Ureter (tissue), 1 donor: ENCODE results near the gene ZXDC. TPM values are rescaled to one million over a fixed set of nuclear protein-coding genes. Genes with fewer than 3 reads are reported as not detected.

Experiments used
- DNase-seq: peaks from one replicate; pipeline ENCODE4 v3.0.0-alpha.2; 2020; ENCODE audit warnings: low spot score
- total RNA-seq: library from RNA; stranded (reverse); gene quantifications from one replicate; pipeline ENCODE4 v1.2.4, GENCODE V29; 2023
- donor health status: DM: yes; HTN: yes; CAD: no.

Gene ZXDC, protein sequence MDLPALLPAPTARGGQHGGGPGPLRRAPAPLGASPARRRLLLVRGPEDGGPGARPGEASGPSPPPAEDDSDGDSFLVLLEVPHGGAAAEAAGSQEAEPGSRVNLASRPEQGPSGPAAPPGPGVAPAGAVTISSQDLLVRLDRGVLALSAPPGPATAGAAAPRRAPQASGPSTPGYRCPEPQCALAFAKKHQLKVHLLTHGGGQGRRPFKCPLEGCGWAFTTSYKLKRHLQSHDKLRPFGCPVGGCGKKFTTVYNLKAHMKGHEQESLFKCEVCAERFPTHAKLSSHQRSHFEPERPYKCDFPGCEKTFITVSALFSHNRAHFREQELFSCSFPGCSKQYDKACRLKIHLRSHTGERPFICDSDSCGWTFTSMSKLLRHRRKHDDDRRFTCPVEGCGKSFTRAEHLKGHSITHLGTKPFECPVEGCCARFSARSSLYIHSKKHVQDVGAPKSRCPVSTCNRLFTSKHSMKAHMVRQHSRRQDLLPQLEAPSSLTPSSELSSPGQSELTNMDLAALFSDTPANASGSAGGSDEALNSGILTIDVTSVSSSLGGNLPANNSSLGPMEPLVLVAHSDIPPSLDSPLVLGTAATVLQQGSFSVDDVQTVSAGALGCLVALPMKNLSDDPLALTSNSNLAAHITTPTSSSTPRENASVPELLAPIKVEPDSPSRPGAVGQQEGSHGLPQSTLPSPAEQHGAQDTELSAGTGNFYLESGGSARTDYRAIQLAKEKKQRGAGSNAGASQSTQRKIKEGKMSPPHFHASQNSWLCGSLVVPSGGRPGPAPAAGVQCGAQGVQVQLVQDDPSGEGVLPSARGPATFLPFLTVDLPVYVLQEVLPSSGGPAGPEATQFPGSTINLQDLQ
- 56.5 TPM for total RNA-seq

GRCh38 chr3:126475413-126476114 lies at the start of gene ZXDC:
ZXDC (minus strand) TSS chr3:126475891; CDS start chr3:126475865, 26 bp downstream.
- peak; percentile 94 for DNase-seq

DNA sequence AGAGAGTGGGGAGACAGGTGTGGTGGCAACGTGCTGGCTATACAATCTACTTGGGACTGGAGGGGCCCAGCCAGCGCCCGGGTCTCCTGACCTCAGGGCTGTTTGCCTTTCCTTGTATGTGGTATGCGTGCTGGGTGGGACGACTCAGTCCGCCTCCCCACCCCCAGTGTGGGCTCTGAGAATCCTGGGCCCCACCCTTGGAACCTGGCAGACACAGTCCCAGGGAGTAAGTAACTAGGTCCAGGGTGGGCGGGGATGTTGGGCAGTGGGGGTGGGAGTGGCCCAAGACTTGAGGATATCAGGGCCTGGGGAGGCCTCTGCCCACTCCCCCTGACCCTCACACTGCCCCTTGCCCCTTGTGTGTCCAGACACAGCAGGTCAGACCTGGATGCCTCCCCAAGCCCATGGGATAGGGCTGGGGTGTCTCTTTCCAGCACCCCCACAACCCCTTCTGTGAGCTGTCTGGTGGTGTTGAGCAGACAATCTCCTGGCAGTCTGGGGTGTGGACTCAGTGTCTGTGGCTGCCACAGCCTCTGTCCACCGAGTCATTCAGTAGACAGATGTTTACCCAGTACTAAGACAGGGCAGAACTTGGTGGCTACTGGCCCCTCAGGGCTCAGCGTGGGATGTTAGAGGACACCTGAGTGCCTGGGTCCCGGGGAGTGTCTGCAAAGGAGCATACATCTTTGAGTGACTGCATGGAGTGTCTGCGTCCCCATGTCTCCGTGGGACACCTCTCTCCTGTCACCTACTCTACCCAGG lies 49.6 kb upstream of the ZXDC start:
- no peak for DNase-seq

- DNase-seq: no peak
Measured at GRCh38 chr3:126524429-126524988, 48.8 kb upstream of the ZXDC start.

GRCh38 chr3:126523745-126524428 lies 48.2 kb upstream of the ZXDC start, which contains the start of gene CHST13:
CHST13 (plus strand) TSS chr3:126524155; CDS start chr3:126524333, 178 bp downstream.
- no peak for DNase-seq

- DNase-seq: peak; percentile 60
Measured at GRCh38 chr3:126522363-126522788, 46.7 kb upstream of the ZXDC start.

GRCh38 chr3:126521122-126521891 lies 45.6 kb upstream of the ZXDC start:
- DNase-seq: no peak

GRCh38 chr3:126519506-126520455 lies 44.1 kb upstream of the ZXDC start:
- DNase-seq: no peak

- no peak for DNase-seq
Measured at GRCh38 chr3:126518779-126519177, 43.1 kb upstream of the ZXDC start.

- no peak for DNase-seq
Measured at GRCh38 chr3:126517986-126518778, 42.5 kb upstream of the ZXDC start.

GRCh38 chr3:126517291-126517951 lies 41.7 kb upstream of the ZXDC start, which contains the start of gene UROC1:
UROC1 (minus strand) TSS chr3:126517773; CDS start chr3:126517719, 54 bp downstream.
- DNase-seq: no peak

DNA sequence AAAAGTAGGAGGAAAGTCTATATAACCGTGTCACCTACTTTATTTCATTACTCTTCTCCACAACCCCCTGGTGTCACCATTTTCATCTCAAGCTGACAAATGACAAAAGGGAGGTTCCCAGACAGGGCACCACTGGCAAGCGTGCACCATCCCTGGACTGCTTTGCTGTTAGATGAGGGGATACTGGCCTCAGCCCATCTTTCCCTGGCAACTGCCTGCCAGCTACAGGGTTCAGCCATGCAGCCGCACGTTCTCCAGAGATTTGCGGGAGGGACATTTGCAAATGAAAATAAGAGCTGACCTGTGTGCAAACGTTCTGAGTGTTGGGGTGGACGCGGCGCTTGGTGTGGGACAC lies 41.2 kb upstream of the ZXDC start:
- DNase-seq: no peak

DNA sequence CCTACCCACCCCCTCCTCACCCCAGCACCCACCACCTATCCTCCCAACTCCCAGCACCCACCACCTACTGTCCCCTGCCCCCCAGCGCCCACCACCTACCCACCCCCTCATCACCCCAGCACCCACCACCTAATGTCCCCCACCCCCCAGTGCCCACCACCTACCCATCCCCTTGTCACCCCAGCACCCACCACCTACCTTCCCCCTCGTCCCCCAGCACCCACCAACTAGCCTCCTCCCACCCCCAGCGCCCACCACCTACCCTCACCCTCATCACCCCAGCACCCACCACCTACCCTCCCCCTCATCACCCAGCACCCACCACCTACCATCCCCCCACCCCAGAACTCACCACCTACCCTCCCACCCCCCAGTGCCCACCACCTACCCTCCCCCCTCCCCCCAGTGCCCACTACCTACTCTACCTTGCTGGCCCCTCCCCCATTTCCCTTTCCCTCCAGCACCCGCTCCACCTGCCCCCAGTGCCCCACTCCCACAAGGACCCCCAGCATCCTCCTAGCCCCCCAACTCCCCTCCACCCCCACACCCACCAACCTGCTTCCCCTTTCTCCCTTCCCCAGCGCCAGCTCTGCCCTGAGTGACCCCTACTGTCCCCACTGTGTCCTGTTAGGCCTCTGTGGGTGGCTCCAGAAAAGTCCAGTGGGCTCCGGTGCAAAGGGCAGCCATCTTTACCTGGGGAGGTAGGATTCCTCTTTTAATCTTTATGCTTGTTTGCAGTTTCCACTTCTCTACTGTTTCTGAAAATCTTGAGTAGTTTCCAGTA lies 40.7 kb upstream of the ZXDC start:
- no peak for DNase-seq

DNA sequence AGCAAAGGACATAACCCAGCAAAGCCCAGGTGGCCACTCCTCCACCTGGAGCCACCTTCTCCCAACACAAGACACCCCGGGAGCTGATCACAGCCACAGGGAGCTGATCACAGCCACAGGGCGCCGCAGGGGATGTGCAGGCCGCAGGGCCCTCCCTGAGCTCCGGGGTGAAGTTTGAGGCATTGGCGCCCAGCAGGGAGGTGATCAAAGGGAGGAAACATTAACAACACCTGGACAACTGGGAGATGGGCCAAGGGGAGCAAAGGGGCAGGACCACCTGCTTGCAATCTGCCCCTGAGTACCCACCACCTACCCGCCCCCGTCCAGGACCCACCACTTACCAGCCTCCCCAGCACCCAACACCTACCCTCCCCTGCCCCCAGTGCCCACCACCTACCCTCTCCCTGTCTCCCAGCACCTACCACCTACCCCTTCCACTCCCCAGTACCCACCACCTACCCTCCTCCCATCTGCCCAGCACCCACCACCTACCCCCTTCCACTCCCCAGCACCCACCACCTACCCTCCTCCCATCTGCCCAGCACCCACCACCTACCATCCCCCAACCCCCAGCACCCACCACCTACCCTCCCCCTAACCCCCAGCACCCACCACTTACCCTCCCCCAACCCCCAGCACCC lies 39.5 kb upstream of the ZXDC start:
- no peak for DNase-seq

DNA sequence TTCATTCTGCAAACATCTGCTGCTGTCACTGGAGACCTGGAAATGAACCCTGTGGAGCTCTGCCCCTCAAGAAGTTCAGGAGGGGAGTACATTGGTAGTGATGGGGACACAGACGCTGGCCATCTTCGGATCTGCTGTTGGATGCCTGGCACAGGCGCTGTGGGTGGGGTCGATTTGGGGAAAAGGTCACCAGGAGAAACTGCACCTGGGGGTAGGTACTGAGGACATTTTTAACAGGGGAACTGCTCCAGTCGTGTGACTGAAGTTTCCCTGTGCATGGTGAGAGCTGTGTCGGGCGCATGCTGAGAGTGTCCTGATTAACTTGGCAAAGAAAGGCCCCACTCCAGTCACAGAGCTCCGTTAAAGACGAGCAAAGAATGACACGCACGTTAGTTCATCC lies 38.5 kb upstream of the ZXDC start:
- no peak for DNase-seq

DNA sequence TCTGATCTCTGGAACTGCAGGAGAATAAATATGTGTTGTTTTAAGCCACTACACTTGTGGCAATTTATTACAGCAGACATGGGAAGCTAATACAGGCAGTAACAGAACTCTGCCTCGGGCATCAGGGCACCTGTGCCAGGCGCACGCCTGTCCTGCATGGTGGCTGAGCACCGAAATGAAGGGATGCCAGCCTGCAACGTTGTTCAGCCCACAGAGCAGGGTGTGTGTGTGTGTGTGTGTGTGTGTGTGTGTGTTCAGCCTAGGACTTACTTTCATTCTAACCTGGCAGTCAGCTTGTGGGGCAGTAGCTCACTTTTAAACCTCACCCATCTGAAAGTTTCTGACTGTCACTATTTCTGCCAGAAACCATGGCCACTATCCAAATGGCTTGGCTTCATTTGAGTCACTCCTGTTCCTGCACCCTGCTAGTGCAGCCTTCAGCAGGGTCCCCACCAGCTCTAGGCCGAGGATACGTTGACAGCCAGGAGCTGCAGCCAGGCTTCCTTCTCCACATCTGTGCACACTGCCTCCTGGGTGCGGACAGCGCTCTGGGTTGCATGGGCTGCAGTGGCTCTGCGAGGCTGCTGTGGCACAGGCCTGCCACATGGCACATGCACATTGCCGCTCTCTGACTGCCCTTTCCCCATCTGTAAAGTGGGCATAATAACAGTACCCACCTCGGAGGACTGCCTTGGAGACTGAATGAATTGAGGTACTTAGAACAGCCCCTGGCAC lies 37.4 kb upstream of the ZXDC start:
- DNase-seq: no peak
